Sigmoid colon (tissue), 4 donors: ENCODE measurements around the gene CIITA.

Experiments used
- CTCF ChIP-seq, 4 experiments: fragments of 450-650 bp in 3 of 4; fragments of 200-600 bp in 1 of 4; IDR thresholded peaks; one replicate each; pipeline ENCODE4 v1.5.1; 2016 to 2019; ENCODE audit warnings: antibody characterized with exemption in 4 of 4, mild to moderate bottlenecking in 3 of 4, moderate library complexity in 2 of 4
- EP300 ChIP-seq, 4 donors: sonication (generic); formaldehyde crosslinking; IDR thresholded peaks; one replicate each; pipeline ENCODE4 v1.6.1; 2017; ENCODE audit warnings: antibody characterized with exemption in 4 of 4
- POLR2A ChIP-seq, 2 donors: fragments of 450-650 bp; IDR thresholded peaks; one replicate each; pipeline ENCODE4 v1.6.1; 2016; ENCODE audit warnings: antibody characterized with exemption in 2 of 2, mild to moderate bottlenecking in 2 of 2, moderate library complexity in 2 of 2

- TF ChIP-seq CTCF (IDR thresholded peaks at IDR 0.05) (no peak), POLR2A (IDR thresholded peaks at IDR 0.05) (no peak), EP300 (IDR thresholded peaks at IDR 0.05) (no peak)
Observed at GRCh38 chr16:10916534-10916933, 39.5 kb downstream of the CIITA start.
